HEK293T (cell line): ENCODE data around the gene ANO1.

Experiments used
- BHLHE40 ChIP-seq: fragments of 450-650 bp; IDR thresholded peaks from 2 replicates; pipeline ENCODE4 v1.6.1; 2016; ENCODE audit warnings: mild to moderate bottlenecking, moderate library complexity, borderline replicate concordance
- FOXA1 ChIP-seq: fragments of 450-650 bp; IDR thresholded peaks from 2 replicates; pipeline ENCODE4 v1.6.1; 2016; ENCODE audit warnings: mild to moderate bottlenecking
- FOXK2 ChIP-seq: fragments of 450-650 bp; IDR thresholded peaks from 2 replicates; pipeline ENCODE4 v1.6.1; 2016; ENCODE audit warnings: mild to moderate bottlenecking
- FOXM1 ChIP-seq: fragments of 450-650 bp; IDR thresholded peaks from 2 replicates; pipeline ENCODE4 v1.6.1; 2017; ENCODE audit warnings: mild to moderate bottlenecking, borderline replicate concordance
- HDGF ChIP-seq: fragments of 450-650 bp; IDR thresholded peaks from 2 replicates; pipeline ENCODE4 v1.6.1; 2017; ENCODE audit warnings: antibody characterized with exemption, borderline replicate concordance
- NFRKB ChIP-seq: fragments of 450-650 bp; IDR thresholded peaks from 2 replicates; pipeline ENCODE4 v1.6.1; 2016; ENCODE audit warnings: mild to moderate bottlenecking, moderate library complexity
- SP1 ChIP-seq: fragments of 450-650 bp; IDR thresholded peaks from 2 replicates; pipeline ENCODE4 v1.6.1; 2017
- SUZ12 ChIP-seq: fragments of 450-650 bp; IDR thresholded peaks from 2 replicates; pipeline ENCODE4 v1.6.1; 2016; ENCODE audit warnings: mild to moderate bottlenecking
- TF ChIP-seq, protein P1 (sequence below): fragments of 450-650 bp; IDR thresholded peaks from 2 replicates; pipeline ENCODE4 v1.6.1; 2016

DNA sequence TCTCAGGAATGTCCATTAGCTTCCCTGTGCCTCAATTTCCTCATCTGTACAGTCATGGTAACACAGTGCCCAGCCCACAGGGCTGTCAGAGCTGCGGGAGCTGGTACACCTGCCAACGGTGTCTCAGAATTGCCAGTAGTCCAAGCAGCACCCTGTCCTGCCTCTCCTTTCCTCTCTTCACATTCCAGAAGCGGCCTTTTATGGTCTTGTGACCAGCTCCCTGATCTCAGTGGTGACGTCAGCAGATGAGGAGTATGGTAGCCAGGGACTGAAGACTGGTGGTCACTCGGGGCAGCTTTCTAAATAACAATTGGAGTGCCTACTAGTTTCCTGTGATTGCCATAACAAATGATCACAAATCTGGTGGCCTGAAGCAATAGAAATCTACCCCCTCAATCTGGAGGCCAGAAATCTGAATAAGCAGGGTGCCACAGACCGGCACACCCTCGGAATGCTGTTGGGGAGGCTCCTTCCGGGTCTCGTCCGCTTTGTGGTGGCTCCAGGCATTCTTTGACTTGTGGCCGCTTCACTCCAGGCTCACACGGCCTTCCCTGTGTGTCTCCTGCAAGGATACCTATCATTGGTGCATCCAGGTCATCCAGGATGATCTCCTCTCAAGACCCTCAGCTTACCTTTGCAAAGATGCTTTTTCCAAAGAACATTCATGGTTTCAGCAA lies 127.1 kb downstream of the ANO1 start:
- TF ChIP-seq FOXK2 (no peak), SUZ12 (no peak), BHLHE40 (no peak), NFRKB (no peak), SP1 (no peak), HDGF (no peak), FOXM1 (no peak), FOXA1 (no peak)
- TF ChIP-seq, protein P1, sequence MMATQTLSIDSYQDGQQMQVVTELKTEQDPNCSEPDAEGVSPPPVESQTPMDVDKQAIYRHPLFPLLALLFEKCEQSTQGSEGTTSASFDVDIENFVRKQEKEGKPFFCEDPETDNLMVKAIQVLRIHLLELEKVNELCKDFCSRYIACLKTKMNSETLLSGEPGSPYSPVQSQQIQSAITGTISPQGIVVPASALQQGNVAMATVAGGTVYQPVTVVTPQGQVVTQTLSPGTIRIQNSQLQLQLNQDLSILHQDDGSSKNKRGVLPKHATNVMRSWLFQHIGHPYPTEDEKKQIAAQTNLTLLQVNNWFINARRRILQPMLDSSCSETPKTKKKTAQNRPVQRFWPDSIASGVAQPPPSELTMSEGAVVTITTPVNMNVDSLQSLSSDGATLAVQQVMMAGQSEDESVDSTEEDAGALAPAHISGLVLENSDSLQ: no peak
